GM19193 (cell line): ENCODE data around the gene PPP2R5E.

Source experiments
- POLR2A ChIP-seq: IDR thresholded peaks from 4 replicates; pipeline ENCODE4 v1.6.1; 2011; ENCODE audit not compliant: insufficient read depth, insufficient read length; ENCODE audit errors: extremely low read depth

PPP2R5E gene

DNA sequence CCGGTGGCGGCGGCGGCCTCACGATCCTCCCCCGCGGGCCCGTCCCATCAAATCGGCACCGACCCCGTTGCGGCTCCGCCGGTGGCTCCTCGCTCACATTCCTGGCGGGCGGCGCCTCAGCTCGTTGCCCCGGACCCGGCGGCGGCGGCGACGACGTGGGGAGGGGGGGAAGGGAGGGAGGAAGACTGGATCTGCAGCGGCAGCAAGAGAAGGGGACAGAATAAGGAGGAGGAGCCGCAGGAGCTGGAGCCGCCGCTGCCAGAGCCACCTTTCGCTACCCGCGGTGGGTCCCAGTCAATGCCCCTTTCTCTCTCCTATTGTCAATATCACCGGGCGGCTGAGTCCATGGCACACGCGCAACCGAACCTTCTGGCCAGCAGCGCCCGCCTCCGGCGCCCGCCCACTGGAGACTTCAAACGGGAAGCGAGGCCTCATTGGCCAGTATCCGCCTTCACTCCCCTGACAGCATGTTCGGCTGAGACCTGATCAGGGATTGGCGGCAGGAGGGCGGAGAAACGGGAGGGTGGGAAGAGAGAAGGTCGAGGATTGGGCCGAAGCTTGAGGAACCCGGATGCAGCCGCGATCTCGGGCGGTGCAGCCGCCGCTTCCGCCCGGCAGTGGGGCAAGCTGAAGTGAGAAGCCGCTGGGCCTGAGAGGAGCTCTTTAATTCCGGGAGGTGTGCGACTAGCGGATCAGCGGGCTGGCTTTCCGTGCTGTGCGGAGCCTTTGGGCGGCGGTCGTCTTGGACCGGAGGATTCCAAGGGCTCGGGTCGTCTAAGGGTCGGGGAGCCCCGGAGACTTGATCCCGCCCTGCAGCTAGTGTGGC, at the start of gene PPP2R5E:
Gene PPP2R5E, minus strand, starts transcription at position 378 of the 826 bp plus-strand sequence. CDS start 3,692 bp downstream, outside the sequence.
- peak; percentile 95 for TF ChIP-seq POLR2A

GRCh38 chr14:63581491-63581890, 38.3 kb upstream of the PPP2R5E start:
- TF ChIP-seq POLR2A: no peak

DNA sequence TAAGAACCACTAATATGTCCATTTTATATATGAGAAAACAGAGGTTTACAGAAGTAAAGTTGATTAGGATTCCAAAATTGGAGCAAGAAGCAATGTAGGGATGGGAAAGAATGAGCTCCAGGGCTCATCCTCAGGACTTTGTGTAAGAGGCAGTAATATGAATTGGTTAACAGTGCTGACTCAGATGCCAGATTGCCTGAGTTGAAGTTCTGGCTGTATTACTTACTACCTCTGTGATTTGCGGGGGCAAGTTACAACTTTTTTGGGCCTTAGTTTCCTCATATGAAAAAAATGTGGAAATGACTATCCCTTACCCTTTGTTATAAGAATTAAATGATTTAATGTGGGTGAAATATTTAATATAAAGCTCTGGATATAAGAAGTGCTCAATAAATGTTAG, 35.1 kb upstream of the PPP2R5E start:
- TF ChIP-seq POLR2A: no peak

DNA sequence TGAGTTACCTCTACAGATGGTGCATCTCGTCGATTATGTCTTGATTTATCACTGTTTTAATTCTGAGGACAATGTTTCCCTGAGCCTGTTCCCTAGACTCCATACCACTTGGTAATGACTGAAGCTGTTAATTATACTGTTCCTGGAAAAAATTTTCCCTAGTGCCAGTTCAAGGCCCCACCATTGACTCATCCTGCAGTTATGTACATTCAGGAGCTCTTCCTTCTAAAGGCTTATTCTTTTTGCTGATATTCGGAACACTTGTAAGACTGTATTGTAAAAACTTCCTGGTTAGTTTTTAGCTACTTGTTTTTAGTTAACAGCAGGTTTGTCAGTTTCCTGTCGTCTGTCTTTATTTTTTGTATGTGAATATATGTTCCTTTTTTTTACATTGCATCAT, 30.4 kb upstream of the PPP2R5E start:
- no peak for TF ChIP-seq POLR2A

GRCh38 chr14:63565448-63565847, 22.3 kb upstream of the PPP2R5E start:
- no peak for TF ChIP-seq POLR2A

DNA sequence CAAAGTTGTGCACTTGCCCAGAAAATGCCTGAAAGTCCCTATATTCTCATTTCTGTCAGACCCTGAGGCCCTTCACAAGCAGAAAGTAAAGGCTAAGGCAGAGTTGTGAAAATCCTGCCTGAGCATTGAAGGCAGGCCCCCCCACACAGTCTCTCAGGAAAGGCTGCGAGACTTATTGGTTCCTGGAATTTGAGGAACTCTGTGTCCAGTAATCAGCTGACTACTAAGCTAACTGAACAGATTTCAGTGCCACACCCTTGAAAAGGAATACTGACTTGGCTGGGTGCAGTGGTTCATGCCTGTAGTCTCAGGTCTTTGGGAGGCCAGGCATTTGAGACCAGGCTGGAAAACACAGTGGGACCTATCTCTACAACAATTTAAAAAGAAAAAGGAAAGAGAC, 21.1 kb upstream of the PPP2R5E start:
- TF ChIP-seq POLR2A: no peak

- TF ChIP-seq POLR2A: no peak
These were observed 20.3 kb upstream of the PPP2R5E start for GRCh38 chr14:63563370-63564026.

GRCh38 chr14:63562405-63562804, 19.2 kb upstream of the PPP2R5E start:
- TF ChIP-seq POLR2A: no peak

DNA sequence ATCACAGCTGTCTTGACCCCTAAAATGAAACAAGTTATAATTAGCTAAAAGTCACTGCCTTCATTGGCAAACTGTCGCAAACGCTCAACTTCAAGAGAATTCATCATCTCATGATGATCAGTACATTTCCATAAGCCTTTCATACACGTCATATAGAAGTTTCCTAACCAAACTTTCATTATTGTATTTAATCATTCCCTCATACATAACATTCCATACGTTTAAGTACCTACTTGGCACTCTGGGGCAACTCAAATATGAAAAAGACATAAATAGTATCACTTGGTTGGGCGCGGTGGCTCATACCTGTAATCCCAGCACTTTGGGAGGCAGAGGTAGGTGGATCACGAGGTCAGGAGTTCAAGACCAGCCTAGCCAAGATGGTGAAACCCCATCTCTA, 12.4 kb upstream of the PPP2R5E start:
- TF ChIP-seq POLR2A: no peak

- TF ChIP-seq POLR2A: no peak
These were observed 8.2 kb upstream of the PPP2R5E start for GRCh38 chr14:63551332-63551731.

GRCh38 chr14:63547798-63548335, 4.7 kb upstream of the PPP2R5E start:
- no peak for TF ChIP-seq POLR2A

GRCh38 chr14:63545431-63545830, 2.3 kb upstream of the PPP2R5E start:
- TF ChIP-seq POLR2A: no peak

GRCh38 chr14:63544591-63545299, 1.6 kb upstream of the PPP2R5E start:
- TF ChIP-seq POLR2A: no peak

GRCh38 chr14:63543826-63544406, 739 bp upstream of the PPP2R5E start:
- TF ChIP-seq POLR2A: no peak
